MM.1S (cell line): ENCODE data around the gene SPINK14.

ENCODE experiments used
- DNase-seq: peaks from one replicate; pipeline ENCODE4 v3.0.0-alpha.2; 2015
- H2AFZ ChIP-seq: fragments of 300-600 bp; sonication (generic); 2 replicates; pipeline ENCODE4 v1.6.0; 2016; ENCODE audit warnings: antibody characterized with exemption, low read length
- H3F3A ChIP-seq: fragments of 300-600 bp; sonication (generic); 2 replicates; pipeline ENCODE4 v1.6.1; 2016; ENCODE audit warnings: mild to moderate bottlenecking, antibody characterized with exemption, low read length, moderate library complexity, mixed read lengths; ENCODE audit not compliant: insufficient read depth
- H3K27ac ChIP-seq: fragments of 300-600 bp; sonication (generic); 2 replicates; pipeline ENCODE4 v1.5.1; 2016; ENCODE audit warnings: mild to moderate bottlenecking, low read length
- H3K27me3 ChIP-seq: fragments of 300-600 bp; sonication (generic); replicated peaks from 2 replicates; pipeline ENCODE4 v1.6.0; 2016; ENCODE audit warnings: low read length; ENCODE audit not compliant: insufficient read depth
- H3K36me3 ChIP-seq: fragments of 300-600 bp; sonication (generic); replicated peaks from 2 replicates; pipeline ENCODE4 v1.6.1; 2016; ENCODE audit warnings: mild to moderate bottlenecking, low read length, mixed read lengths; ENCODE audit not compliant: insufficient read depth
- H3K4me1 ChIP-seq: fragments of 300-600 bp; sonication (generic); 2 replicates; pipeline ENCODE4 v1.6.1; 2016; ENCODE audit warnings: low read length, mixed read lengths
- H3K4me2 ChIP-seq: fragments of 300-600 bp; sonication (generic); 2 replicates; pipeline ENCODE4 v1.6.0; 2016; ENCODE audit warnings: low read depth, low read length
- H3K4me3 ChIP-seq: fragments of 300-600 bp; sonication (generic); 2 replicates; pipeline ENCODE4 v1.5.1; 2016; ENCODE audit warnings: low read length, mixed read lengths
- H3K79me2 ChIP-seq: fragments of 300-600 bp; sonication (generic); 2 replicates; pipeline ENCODE4 v1.6.1; 2016; ENCODE audit warnings: mixed run types, low read length, mixed read lengths
- H3K9ac ChIP-seq: fragments of 300-600 bp; sonication (generic); 2 replicates; pipeline ENCODE4 v1.6.1; 2016; ENCODE audit warnings: low read length, mixed read lengths
- H3K9me2 ChIP-seq: fragments of 300-600 bp; sonication (generic); replicated peaks from 2 replicates; pipeline ENCODE4 v1.6.1; 2016; ENCODE audit warnings: mild to moderate bottlenecking, low read length, mixed read lengths; ENCODE audit not compliant: insufficient read depth
- H3K9me3 ChIP-seq: fragments of 300-600 bp; sonication (generic); replicated peaks from 2 replicates; pipeline ENCODE4 v1.6.1; 2016; ENCODE audit warnings: mild to moderate bottlenecking, low read length, mixed read lengths; ENCODE audit not compliant: insufficient read depth
- H4K20me1 ChIP-seq: fragments of 300-600 bp; sonication (generic); 2 replicates; pipeline ENCODE4 v1.6.1; 2016; ENCODE audit warnings: mild to moderate bottlenecking, low read length, moderate library complexity, mixed read lengths; ENCODE audit not compliant: insufficient read depth
- EZH2 ChIP-seq: fragments of 300-600 bp; sonication (generic); optimal IDR thresholded peaks from 2 replicates; pipeline ENCODE3; 2017; ENCODE audit warnings: low read depth, mild to moderate bottlenecking, antibody characterized with exemption, low read length, mixed read lengths
- EZH2phosphoT487 ChIP-seq: fragments of 300-600 bp; sonication (generic); IDR thresholded peaks from 2 replicates; pipeline ENCODE4 v1.6.1; 2018; ENCODE audit warnings: antibody characterized with exemption, low read length
- TF ChIP-seq, protein P1 (sequence below): fragments of 300-600 bp; sonication (generic); IDR thresholded peaks from 2 replicates; pipeline ENCODE4 v1.5.1; 2016; ENCODE audit warnings: antibody characterized with exemption, low read length, mixed read lengths

Gene SPINK14

DNA sequence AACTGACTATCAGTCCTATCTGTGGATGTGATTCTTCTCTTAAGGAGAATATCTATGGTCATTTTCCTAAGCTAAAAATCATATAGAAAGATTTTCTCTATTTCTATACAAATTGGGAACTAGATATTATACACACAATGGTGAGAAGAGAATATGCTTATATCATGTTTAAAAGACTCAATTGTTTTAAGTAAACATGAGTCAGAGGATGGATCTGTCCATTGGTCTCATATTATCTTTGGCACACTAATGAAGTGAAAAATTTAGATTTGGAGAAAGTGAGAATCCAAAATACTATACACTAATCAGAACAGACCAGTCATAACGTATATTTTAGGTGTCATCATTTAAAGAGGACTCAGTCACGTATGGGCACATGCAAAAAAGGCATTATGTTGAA is 16.5 kb upstream of the SPINK14 start:
- H3K4me2 ChIP-seq, result no peak overlapping the region
- no peaks in the 10 kb centered on the region for H3K27me3 ChIP-seq
- H2AFZ ChIP-seq, result no peak overlapping the region
- no peak overlapping the region for H3K27ac ChIP-seq
- no peak for DNase-seq
- H3K4me1 ChIP-seq, result no peaks in the 10 kb centered on the region
- H3K9ac ChIP-seq, result no peak overlapping the region
- H4K20me1 ChIP-seq, result no peaks in the 10 kb centered on the region
- no peaks in the 10 kb centered on the region for H3K79me2 ChIP-seq
- H3K4me3 ChIP-seq, result no peak overlapping the region
- TF ChIP-seq EZH2phosphoT487, result no peak
- TF ChIP-seq EZH2, result no peak
- TF ChIP-seq, protein P1, sequence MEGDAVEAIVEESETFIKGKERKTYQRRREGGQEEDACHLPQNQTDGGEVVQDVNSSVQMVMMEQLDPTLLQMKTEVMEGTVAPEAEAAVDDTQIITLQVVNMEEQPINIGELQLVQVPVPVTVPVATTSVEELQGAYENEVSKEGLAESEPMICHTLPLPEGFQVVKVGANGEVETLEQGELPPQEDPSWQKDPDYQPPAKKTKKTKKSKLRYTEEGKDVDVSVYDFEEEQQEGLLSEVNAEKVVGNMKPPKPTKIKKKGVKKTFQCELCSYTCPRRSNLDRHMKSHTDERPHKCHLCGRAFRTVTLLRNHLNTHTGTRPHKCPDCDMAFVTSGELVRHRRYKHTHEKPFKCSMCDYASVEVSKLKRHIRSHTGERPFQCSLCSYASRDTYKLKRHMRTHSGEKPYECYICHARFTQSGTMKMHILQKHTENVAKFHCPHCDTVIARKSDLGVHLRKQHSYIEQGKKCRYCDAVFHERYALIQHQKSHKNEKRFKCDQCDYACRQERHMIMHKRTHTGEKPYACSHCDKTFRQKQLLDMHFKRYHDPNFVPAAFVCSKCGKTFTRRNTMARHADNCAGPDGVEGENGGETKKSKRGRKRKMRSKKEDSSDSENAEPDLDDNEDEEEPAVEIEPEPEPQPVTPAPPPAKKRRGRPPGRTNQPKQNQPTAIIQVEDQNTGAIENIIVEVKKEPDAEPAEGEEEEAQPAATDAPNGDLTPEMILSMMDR, result no peak
- H3K36me3 ChIP-seq, result no peaks in the 10 kb centered on the region
- no peaks in the 10 kb centered on the region for H3K9me2 ChIP-seq
- no peaks in the 10 kb centered on the region for H3K9me3 ChIP-seq
- H3F3A ChIP-seq, result no peaks in the 10 kb centered on the region

DNA sequence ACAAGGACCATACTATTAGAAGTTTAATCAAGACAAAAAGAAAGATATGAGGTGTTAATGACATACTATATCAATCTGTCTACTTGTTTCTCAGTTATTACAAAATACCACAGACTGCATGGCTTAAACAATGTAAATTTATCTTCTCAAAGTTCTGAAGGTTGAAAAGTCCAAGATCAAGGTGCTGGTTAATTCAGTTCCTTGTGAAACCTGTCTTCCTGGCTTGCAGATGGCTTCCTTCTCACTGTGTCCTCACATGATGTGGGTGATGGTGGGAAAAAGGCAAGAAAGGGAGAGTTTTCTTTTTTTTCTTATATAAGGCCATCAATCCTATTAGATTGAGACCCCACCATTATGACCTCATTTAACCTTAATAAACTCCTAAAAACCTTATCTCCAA is 15.6 kb upstream of the SPINK14 start:
- Histone ChIP-seq H3K27ac (no peak overlapping the region), H3F3A (no peaks in the 10 kb centered on the region), H2AFZ (no peak overlapping the region), H3K4me1 (no peaks in the 10 kb centered on the region), H3K79me2 (no peaks in the 10 kb centered on the region), H4K20me1 (no peaks in the 10 kb centered on the region), H3K9me3 (no peaks in the 10 kb centered on the region), H3K4me2 (no peak overlapping the region), H3K27me3 (no peaks in the 10 kb centered on the region), H3K36me3 (no peaks in the 10 kb centered on the region), H3K9ac (no peak overlapping the region), H3K4me3 (no peak overlapping the region), H3K9me2 (no peaks in the 10 kb centered on the region)
- no peak for DNase-seq
- TF ChIP-seq, protein P1, result no peak
- no peak for TF ChIP-seq EZH2phosphoT487

DNA sequence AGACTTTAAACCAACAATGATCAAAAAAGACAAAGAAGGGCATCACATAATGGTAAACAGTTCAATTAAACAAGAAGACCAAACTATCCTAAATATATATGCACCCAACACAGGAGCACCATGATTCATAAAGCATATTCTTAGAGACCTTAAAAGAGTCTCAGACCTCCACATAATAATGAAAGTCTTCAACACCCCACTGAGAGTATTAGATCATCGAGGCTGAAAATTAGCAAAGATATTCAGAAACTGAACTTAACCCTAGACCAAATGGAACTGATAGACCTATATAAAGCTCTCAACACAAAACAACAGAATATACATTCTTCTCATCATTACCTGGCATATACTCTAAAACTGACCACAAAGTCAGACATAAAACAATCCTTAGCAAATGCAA is 11.7 kb upstream of the SPINK14 start:
- Histone ChIP-seq H2AFZ (no peak overlapping the region), H3K79me2 (no peaks in the 10 kb centered on the region), H4K20me1 (no peaks in the 10 kb centered on the region), H3F3A (no peaks in the 10 kb centered on the region), H3K9ac (no peak overlapping the region), H3K4me2 (no peak overlapping the region), H3K27me3 (no peaks in the 10 kb centered on the region), H3K4me3 (no peak overlapping the region), H3K4me1 (no peaks in the 10 kb centered on the region), H3K9me3 (no peaks in the 10 kb centered on the region), H3K36me3 (no peaks in the 10 kb centered on the region), H3K9me2 (no peaks in the 10 kb centered on the region), H3K27ac (no peak overlapping the region)
- TF ChIP-seq EZH2, result no peak
- TF ChIP-seq, protein P1, result no peak
- TF ChIP-seq EZH2phosphoT487, result no peak
- no peak for DNase-seq
